H9 (cell line): ENCODE measurements around the gene PRDX4. TPM values are rescaled to one million over a fixed set of nuclear protein-coding genes. Genes with fewer than 3 reads are reported as not detected.
A peak's percentile ranks its signal among the peaks of the same experiment; 100 is the strongest.

ENCODE experiments used
- DNase-seq: peaks from one replicate; pipeline ENCODE4 v3.0.0-alpha.2; 2017
- H2AFZ ChIP-seq: one replicate; pipeline ENCODE4 v1.6.1; 2013; ENCODE audit warnings: mild to moderate bottlenecking, low read length, control low read depth, moderate library complexity
- H2AK5ac ChIP-seq: 2 replicates; pipeline ENCODE4 v1.6.1; 2013; ENCODE audit warnings: low read length, control low read depth, mixed read lengths; ENCODE audit not compliant: insufficient read length
- H2BK120ac ChIP-seq: one replicate; pipeline ENCODE4 v1.6.1; 2013; ENCODE audit warnings: low read depth, mild to moderate bottlenecking, low read length, control low read depth, inconsistent platforms; ENCODE audit not compliant: poor library complexity, severe bottlenecking
- H2BK12ac ChIP-seq: 2 replicates; pipeline ENCODE4 v1.6.1; 2013; ENCODE audit warnings: low read length, control low read depth, mixed read lengths, low read depth; ENCODE audit not compliant: insufficient read length
- H2BK15ac ChIP-seq: 2 replicates; pipeline ENCODE4 v1.6.1; 2013; ENCODE audit warnings: low read depth, low read length, control low read depth
- H2BK20ac ChIP-seq: one replicate; pipeline ENCODE4 v1.6.1; 2013; ENCODE audit warnings: low read depth, mild to moderate bottlenecking, low read length, control low read depth, inconsistent platforms; ENCODE audit not compliant: poor library complexity, severe bottlenecking
- H2BK5ac ChIP-seq: 2 replicates; pipeline ENCODE4 v1.6.1; 2013; ENCODE audit warnings: low read length, control low read depth, mixed read lengths; ENCODE audit not compliant: insufficient read length
- H3K14ac ChIP-seq: 2 replicates; pipeline ENCODE4 v1.6.1; 2013; ENCODE audit warnings: low read length, control low read depth; ENCODE audit not compliant: insufficient read depth
- H3K18ac ChIP-seq: 2 replicates; pipeline ENCODE4 v1.6.1; 2013; ENCODE audit warnings: low read depth, mild to moderate bottlenecking, mixed read lengths, low read length, control low read depth; ENCODE audit not compliant: insufficient read length
- H3K23ac ChIP-seq: 2 replicates; pipeline ENCODE4 v1.6.1; 2013; ENCODE audit warnings: low read length, control low read depth, mixed read lengths, low read depth; ENCODE audit not compliant: insufficient read length
- H3K23me2 ChIP-seq: 2 replicates; pipeline ENCODE4 v1.6.1; 2013; ENCODE audit warnings: low read depth, mild to moderate bottlenecking, mixed read lengths, low read length, control low read depth; ENCODE audit not compliant: insufficient read length, poor library complexity, severe bottlenecking
- H3K27ac ChIP-seq: 2 replicates; pipeline ENCODE4 v1.5.1; 2013; ENCODE audit warnings: low read length, control low read depth, mixed read lengths, low read depth; ENCODE audit not compliant: insufficient read length
- H3K27me3 ChIP-seq: 2 replicates; pipeline ENCODE4 v1.6.1; 2013; ENCODE audit warnings: low read length, control low read depth, inconsistent platforms; ENCODE audit not compliant: insufficient read depth
- H3K4ac ChIP-seq: 2 replicates; pipeline ENCODE4 v1.6.1; 2013; ENCODE audit warnings: low read depth, mild to moderate bottlenecking, control low read depth, inconsistent platforms, low read length, moderate library complexity
- H3K4me1 ChIP-seq: 2 replicates; pipeline ENCODE4 v1.6.1; 2013; ENCODE audit warnings: low read length, control low read depth, inconsistent platforms; ENCODE audit not compliant: insufficient read depth
- H3K4me2 ChIP-seq: 2 replicates; pipeline ENCODE4 v1.6.1; 2013; ENCODE audit warnings: low read length, control low read depth, mixed read lengths; ENCODE audit not compliant: insufficient read length, insufficient read depth
- H3K56ac ChIP-seq: 2 replicates; pipeline ENCODE4 v1.6.1; 2013; ENCODE audit warnings: low read depth, mild to moderate bottlenecking, mixed read lengths, low read length, control low read depth; ENCODE audit not compliant: insufficient read length
- H3K79me1 ChIP-seq: 2 replicates; pipeline ENCODE4 v1.6.1; 2013; ENCODE audit warnings: low read depth, mild to moderate bottlenecking, moderate library complexity, low read length, control low read depth, inconsistent platforms; ENCODE audit not compliant: insufficient read depth, poor library complexity, severe bottlenecking
- H3K79me2 ChIP-seq: 2 replicates; pipeline ENCODE4 v1.6.1; 2013; ENCODE audit warnings: low read length, control low read depth, inconsistent platforms; ENCODE audit not compliant: insufficient read depth
- H3K9ac ChIP-seq: 2 replicates; pipeline ENCODE4 v1.6.1; 2013; ENCODE audit warnings: low read length, control low read depth, mixed read lengths; ENCODE audit not compliant: insufficient read length; ENCODE audit errors: extremely low read depth
- H3K9me3 ChIP-seq: one replicate; pipeline ENCODE4 v1.6.1; 2013; ENCODE audit warnings: low read depth, low read length, inconsistent platforms; ENCODE audit not compliant: control insufficient read depth
- H3T11ph ChIP-seq: one replicate; pipeline ENCODE4 v1.6.1; 2013; ENCODE audit warnings: mild to moderate bottlenecking, low read length, control low read depth, inconsistent platforms
- H4K20me1 ChIP-seq: one replicate; pipeline ENCODE4 v1.6.1; 2013; ENCODE audit not compliant: control insufficient read depth, insufficient read length, insufficient read depth
- H4K5ac ChIP-seq: 2 replicates; pipeline ENCODE4 v1.6.1; 2013; ENCODE audit warnings: low read depth, mild to moderate bottlenecking, mixed read lengths, low read length, control low read depth; ENCODE audit not compliant: insufficient read length
- H4K8ac ChIP-seq: replicated peaks from 2 replicates; pipeline ENCODE4 v1.6.1; 2013; ENCODE audit warnings: low read length, control low read depth, mixed read lengths, low read depth; ENCODE audit not compliant: insufficient read length
- H4K91ac ChIP-seq: 2 replicates; pipeline ENCODE4 v1.6.1; 2013; ENCODE audit warnings: low read depth, mild to moderate bottlenecking, moderate library complexity, mixed read lengths, low read length, control low read depth; ENCODE audit not compliant: insufficient read length
- H3K27ac Mint-ChIP-seq, 3 experiments: 2 replicates in 2 of 3; 3 replicates in 1 of 3; pipeline ENCODE4 v1.8.0; 2020 to 2021; ENCODE audit warnings: mixed read lengths in 3 of 3, mild to moderate bottlenecking in 1 of 3, moderate library complexity in 1 of 3
- H3K27me3 Mint-ChIP-seq: 2 replicates; pipeline ENCODE4 v1.8.0; 2021; ENCODE audit warnings: low read depth, mild to moderate bottlenecking, moderate library complexity, mixed read lengths
- H3K36me3 Mint-ChIP-seq, 3 experiments: 2 replicates in 2 of 3; 3 replicates in 1 of 3; pipeline ENCODE4 v1.8.0; 2020 to 2021; ENCODE audit warnings: low read depth in 3 of 3, mixed read lengths in 3 of 3; ENCODE audit not compliant: insufficient read depth in 1 of 3
- H3K4me1 Mint-ChIP-seq, 2 experiments: 2 replicates each; pipeline ENCODE4 v1.8.0; 2020; ENCODE audit warnings: mixed read lengths in 2 of 2
- H3K4me3 Mint-ChIP-seq, 2 experiments: 2 replicates in 1 of 2; 3 replicates in 1 of 2; pipeline ENCODE4 v1.8.0; 2020 to 2021; ENCODE audit warnings: mild to moderate bottlenecking in 2 of 2, mixed read lengths in 2 of 2, moderate library complexity in 1 of 2
- H3K9me3 Mint-ChIP-seq, 2 experiments: 2 replicates in 1 of 2; 3 replicates in 1 of 2; pipeline ENCODE4 v1.8.0; 2020; ENCODE audit warnings: mild to moderate bottlenecking in 2 of 2, mixed read lengths in 2 of 2, moderate library complexity in 1 of 2
- CTCF ChIP-seq: fragments of 200-600 bp; sonication (generic); conservative IDR thresholded peaks from 3 replicates; pipeline ENCODE4 v1.8.0; 2021; ENCODE audit warnings: antibody characterized with exemption, mild to moderate bottlenecking
- WGBS: extraction: QIAGEN DNeasy Blood & Tissue Kit; methylation state at CpG from one replicate; pipeline ENCODE4 v1.1.7; 2013; ENCODE audit warnings: missing lambda C conversion rate, low lambda C conversion rate, mixed read lengths; ENCODE audit not compliant: insufficient read length; ENCODE audit errors: extremely low coverage; 5-methylcytosine and 5-hydroxymethylcytosine counted together
- total RNA-seq: library from RNA; stranded (reverse); gene quantifications from 2 replicates; pipeline ENCODE4 v1.2.1, GENCODE V29; 2021

The PRDX4 gene
- total RNA-seq, 1 experiment from 2014 or later, result 256 TPM

GRCh38 chrX:23668335-23668734 lies 1.0 kb downstream of the PRDX4 start:
- H3K4ac ChIP-seq, result no peak overlapping the region
- no peak overlapping the region for H4K5ac ChIP-seq
- peaks cover 3% of the 10 kb centered on the region for H3K27me3 Mint-ChIP-seq
- no peak for DNase-seq
- no peak overlapping the region for H4K8ac ChIP-seq
- H3K18ac ChIP-seq, result no peak overlapping the region
- peaks cover 3% of the 10 kb centered on the region for H3K79me1 ChIP-seq
- H3K4me1 ChIP-seq, result no peaks in the 10 kb centered on the region; the same call in 1 of the 2 replicates
- peak overlapping the region; percentile 66 for H3K9ac ChIP-seq
- no peak overlapping the region for H3K27ac ChIP-seq
- H3K27ac Mint-ChIP-seq, result no peak overlapping the region
- no peak overlapping the region for H3T11ph ChIP-seq
- H3K56ac ChIP-seq, result no peak overlapping the region
- no peak overlapping the region for H2AFZ ChIP-seq
- H2AK5ac ChIP-seq, result no peak overlapping the region
- no peak overlapping the region for H2BK20ac ChIP-seq
- peak overlapping the region; percentile 85 to 88 for H3K4me3 Mint-ChIP-seq
- no peak overlapping the region for H3K23ac ChIP-seq
- H4K20me1 ChIP-seq, result no peaks in the 10 kb centered on the region
- peaks cover 2% of the 10 kb centered on the region; the same call in 1 of the 2 replicates for H3K79me2 ChIP-seq
- H3K4me1 Mint-ChIP-seq, result peaks cover 23 to 27% of the 10 kb centered on the region in 2 experiments
- no peak for TF ChIP-seq CTCF
- H3K9me3 ChIP-seq, result no peaks in the 10 kb centered on the region
- peaks cover 3% of the 10 kb centered on the region for H3K23me2 ChIP-seq
- H3K4me2 ChIP-seq, result peak overlapping the region; percentile 68
- no peaks in the 10 kb centered on the region for H3K9me3 Mint-ChIP-seq
- no peak overlapping the region for H2BK12ac ChIP-seq
- no CpG with 5 or more reads among the region's 3 CpGs for WGBS
- no peak overlapping the region for H4K91ac ChIP-seq
- no peaks in the 10 kb centered on the region for H3K27me3 ChIP-seq
- no peak overlapping the region for H2BK120ac ChIP-seq
- no peak overlapping the region for H3K14ac ChIP-seq
- no peak overlapping the region for H2BK15ac ChIP-seq
- no peak overlapping the region for H2BK5ac ChIP-seq
- peaks cover 10 to 28% (median 27%) of the 10 kb centered on the region in 3 experiments; a peak in 6 of 7 replicates for H3K36me3 Mint-ChIP-seq
